NCI-H510A (cell line): ENCODE data around the gene CRYGS.
"Not testable (repeated sequence)": the region's sequence is repeated elsewhere in the genome, so short reads cannot be mapped to it uniquely, and the experiment has no call there.

Experiments
- DNase-seq: peaks from one replicate; lab custom pipeline; 2025; lab: John Stamatoyannopoulos, UW

The CRYGS gene

DNA sequence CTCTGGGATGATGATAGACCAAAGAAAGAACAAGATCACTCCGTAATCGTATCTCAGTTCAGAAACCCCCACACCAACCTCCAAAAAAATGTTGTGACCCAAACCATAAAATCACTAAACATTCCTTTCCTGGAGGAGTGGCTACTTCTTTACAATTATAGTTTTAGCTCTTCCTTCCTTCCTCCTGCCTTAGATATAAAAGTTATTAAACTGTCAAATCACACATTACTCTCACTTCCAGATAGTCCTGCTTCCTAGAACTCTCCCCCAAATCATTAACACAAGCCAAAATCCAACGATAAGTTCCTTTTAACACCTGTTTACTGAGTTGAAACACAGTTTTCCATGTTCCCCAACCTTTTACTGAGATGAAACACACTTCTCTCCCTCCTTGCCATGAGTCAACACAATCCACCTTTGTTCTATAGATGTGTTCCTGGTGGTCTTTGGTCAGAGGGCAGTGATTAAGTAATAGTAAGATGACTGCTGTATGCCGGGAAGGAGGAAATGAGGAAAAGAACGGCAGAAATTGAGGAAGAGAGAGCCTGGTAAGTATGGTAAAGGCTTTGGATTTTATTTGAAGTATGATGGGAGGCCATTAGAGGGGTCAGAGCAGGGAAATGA, 8.3 kb upstream of the CRYGS start:
- no peak for DNase-seq

DNA sequence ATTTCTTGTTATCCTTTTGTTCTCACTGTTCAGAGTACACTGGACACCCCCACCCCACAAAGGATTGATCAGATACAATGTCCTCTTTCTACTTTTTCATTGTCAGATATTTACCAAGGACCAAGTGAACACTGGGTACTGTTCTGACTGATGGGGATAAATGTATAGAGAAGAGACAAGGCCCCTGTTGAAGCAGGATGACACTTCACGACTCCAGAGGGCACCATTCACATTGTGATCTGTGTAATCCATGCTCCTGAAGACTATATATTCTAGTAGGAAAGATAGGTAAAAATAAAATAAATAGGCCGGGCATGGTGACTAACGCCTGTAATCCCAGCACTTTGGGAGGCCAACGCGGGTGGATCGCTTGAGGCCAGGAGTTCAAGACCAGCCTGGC, 7.2 kb upstream of the CRYGS start:
- no peak for DNase-seq

- no peak for DNase-seq
These were observed 5.3 kb upstream of the CRYGS start for GRCh38 chr3:186549497-186549896.

DNA sequence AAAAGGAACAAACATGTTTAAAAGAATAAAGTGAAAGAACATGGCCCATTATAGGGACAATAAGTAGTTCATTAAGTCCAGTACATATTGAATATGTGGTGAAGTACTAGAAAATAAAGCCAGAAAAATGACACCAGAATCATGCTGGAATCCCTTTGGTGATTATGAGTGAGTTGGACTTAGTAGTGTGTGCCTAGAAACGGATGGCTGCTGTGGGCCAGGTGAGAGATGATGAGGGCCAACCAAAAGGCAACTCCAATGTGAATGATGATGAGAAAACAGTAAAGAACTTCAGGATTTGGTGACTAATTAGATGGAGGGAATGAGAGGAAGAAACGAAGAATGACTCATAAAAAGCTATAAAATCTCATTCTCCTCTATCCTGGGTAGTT, 3.3 kb downstream of the CRYGS start:
- no peak for DNase-seq

DNA sequence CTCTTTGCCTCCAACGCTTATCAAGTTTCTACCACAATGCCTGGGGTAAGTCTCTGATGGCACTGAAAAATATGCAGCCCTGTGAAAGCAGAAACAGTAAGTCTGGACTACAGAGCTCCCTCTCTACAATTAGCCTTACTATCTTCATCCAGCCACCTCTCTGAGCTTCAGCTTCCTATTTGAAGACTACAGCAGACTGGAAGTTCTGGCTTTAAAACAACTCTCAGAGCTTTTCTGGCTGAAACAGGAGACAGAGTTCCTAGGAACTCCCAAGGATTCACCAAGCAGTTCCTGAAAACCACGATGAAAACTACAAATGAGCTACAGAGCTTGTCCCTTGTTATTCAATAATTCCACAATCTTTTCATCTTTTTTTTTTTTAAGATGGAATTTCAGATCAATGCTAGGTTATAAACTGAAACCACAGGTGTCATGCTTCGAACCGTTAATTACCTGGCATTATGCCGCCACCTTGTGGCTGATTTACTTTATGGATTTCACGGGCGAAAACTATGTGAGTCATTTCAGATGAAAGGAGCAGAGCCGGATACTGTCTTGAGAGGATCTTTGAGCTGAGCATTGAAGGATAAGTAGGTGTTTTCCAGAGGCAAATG, 3.9 kb downstream of the CRYGS start:
- no peak for DNase-seq

GRCh38 chr3:186538779-186539178, 5.4 kb downstream of the CRYGS start:
- DNase-seq = no peak

GRCh38 chr3:186536883-186537844, 7.0 kb downstream of the CRYGS start:
- no peak for DNase-seq

- no peak for DNase-seq
These were observed 10.0 kb downstream of the CRYGS start for GRCh38 chr3:186534113-186534669.

GRCh38 chr3:186532598-186533072, 11.5 kb downstream of the CRYGS start:
- no peak for DNase-seq

DNA sequence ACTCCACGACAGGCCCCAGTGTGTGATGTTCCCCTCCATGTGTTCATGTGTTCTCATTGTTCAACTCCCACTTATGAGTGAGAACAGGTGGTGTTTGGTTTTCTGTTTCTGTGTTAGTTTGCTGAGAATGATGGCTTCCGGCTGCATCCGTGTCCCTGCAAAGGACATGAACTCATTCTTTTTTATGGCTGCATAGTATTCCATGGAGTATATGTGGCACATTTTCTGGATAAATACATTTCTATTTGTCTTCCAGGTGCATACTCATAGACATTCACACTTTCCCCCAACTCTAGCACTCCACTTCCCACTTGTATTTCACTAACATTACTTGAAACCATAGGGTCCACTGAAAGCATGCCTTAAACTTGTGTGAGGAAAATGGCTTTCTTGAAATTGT, 12.5 kb downstream of the CRYGS start:
- DNase-seq = not testable (repeated sequence)

DNA sequence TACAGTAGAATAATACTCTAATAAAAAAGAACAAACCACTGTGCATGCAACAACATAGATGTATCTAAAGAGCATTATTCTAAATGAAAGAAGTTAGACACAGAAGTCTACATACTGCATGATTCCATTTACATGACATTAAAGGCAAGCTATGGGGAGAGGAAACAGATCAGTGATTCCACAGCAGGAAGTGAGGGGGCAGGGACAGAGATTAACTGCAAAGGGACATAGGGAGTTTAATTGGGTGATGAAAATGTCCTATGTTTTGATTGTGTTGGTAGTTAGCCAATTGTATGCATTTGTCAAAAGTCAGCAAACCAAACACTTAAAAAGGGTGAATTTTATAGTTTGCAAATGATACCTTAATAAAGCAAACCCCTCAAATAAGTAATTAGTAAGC, 13.8 kb downstream of the CRYGS start:
- DNase-seq = no peak

GRCh38 chr3:186529201-186529999, 14.8 kb downstream of the CRYGS start:
- no peak for DNase-seq

DNA sequence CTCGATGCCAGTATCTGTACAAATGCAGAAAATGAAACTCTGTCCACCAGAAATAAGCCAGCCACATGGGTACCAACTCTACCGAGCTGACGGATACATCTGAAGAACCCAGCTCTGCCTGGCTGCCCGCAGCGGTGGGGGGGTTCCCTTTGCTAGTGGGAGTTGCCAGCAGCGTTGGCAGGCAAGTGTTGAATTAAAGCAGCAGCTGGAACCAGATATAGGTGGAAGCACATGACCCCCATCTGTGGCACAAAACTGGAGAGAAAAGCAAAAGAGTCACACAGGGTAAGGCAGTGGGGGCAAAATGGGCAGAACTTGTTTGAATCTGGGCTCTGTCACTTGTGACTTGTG, 17.9 kb downstream of the CRYGS start:
- no peak for DNase-seq

- DNase-seq = no peak
These were observed 18.6 kb downstream of the CRYGS start for GRCh38 chr3:186525369-186526255.

- DNase-seq = no peak
These were observed 19.6 kb downstream of the CRYGS start for GRCh38 chr3:186524616-186525015.

DNA sequence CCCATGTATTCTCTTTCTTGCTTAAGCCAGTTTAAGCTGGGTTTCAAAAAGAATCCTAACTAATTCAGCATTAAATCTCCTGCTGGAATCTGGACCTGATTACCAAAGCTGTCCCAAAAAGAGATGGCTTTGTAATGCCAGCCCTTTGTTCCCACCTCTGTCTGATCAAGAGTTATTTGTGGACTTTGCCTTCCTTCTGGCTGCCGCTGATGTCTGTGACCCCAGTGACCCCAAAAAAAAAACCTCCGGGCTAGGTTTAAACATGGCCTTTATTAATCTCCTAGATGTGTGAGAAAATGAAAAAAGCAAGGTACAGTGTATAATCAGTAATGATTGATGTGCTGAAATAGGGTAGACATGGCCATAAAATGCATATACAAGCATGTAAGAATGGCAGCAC, 20.7 kb downstream of the CRYGS start:
- no peak for DNase-seq

DNA sequence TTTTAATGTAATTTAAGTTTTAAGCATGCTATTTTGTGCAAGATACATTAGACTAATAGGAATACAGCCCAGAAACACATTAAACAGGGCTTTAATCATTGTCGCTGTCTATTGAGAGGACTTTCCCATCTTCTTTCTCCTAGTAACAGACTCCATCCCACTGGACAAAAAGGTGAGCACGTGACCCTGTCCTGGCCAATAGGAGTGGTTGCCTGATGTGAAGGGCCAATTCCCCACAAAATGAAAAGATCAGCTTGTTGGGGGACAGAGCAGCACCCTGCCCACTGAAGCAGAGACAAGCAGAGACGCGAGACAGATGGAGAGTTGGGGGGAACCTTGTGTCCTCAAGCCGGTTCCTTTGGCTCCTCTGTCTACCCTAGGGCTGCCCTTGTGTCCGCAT, 21.2 kb downstream of the CRYGS start:
- no peak for DNase-seq

GRCh38 chr3:186520957-186521842, 23.0 kb downstream of the CRYGS start:
- no peak for DNase-seq

DNA sequence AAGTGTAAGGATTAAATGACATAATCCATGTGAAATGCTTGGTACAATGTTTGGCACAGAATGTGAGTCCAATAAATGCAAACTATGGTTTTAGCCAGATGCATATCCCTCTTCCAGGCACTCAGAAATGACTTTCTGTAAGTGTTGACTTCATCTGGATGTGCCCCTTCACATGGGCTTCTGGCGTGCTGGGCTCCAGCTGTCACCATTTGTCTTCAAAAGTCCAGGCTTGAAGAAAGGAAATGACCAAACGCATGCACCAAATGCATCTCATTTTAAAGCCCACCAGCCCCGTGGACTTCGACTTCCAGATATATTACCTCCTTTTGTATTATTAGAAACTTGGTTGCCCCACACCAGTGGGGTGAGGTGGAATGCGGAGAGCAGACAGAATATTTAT, 23.7 kb downstream of the CRYGS start:
- DNase-seq = no peak
